ENCODE results near the gene PHLDB1. TPM values are rescaled to one million over a fixed set of nuclear protein-coding genes. Genes with fewer than 3 reads are reported as not detected.

Gene PHLDB1
- total and polyA plus RNA-seq, 2 of the 8 experiments (the other 6 are each of a cell fraction or from before 2014, with no cell fraction given) = 53.9 to 74.8 TPM

DNA sequence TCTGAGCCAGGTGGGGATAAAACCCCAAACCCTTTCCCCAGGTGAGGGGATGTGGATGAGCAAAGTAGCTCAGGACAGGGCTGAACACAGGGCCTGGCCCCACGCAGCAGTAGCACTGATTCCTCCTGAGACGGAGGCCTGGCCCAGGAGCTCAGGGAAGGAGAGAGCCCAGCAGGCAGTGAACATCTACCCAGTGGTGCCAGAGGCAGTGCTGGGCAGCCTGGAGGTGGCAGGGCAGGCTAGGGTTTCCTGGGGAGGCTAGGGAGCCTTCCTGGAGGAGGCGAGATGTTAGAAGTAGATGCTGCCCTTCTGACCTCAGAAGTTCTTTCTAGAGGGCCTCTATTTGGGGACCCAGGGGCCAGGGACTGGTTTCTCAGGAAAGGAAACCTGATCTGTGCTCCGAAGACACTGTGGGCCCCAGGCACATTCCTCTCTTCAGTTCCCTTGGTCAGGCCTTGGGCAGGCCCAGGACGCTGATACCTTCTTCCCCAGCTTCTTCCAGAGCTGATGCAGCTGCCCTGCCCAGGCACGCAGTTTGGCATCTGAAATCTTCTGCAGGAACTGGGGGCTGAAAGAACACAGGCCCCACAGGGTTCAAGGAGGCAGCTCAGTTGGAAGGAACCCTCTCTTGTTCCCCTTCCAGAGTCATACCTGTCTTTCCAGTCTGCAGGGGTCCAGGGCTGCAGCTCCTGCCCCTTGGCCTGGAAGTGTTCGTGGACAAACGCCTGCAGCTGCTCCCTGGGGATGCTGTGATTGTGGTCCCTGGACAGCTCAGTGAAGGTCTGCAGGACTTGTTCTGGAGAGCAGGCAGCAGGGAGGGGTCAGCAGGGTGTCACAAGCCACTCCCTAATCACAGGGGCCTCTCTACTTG, 55.2 kb downstream of the PHLDB1 start:
- DNase-seq (ENCODE audit: low read depth in 1 of 2, low spot score in 2 of 2) = no peak
- Histone ChIP-seq H3K9ac (replicated peaks in 1 of 4; ENCODE audit: extremely low read depth in 1 of 4, low read depth in 3 of 4, low read length in 3 of 4) (no peak overlapping the region), H2BK15ac (ENCODE audit: low read length) (no peak overlapping the region), H4K91ac (replicated peaks; ENCODE audit: insufficient read length, low read length) (no peak overlapping the region), H2AK5ac (ENCODE audit: low read depth, low read length) (no peak overlapping the region), H4K5ac (ENCODE audit: insufficient read length, low read depth, low read length) (no peak overlapping the region), H3K56ac (replicated peaks; ENCODE audit: insufficient read length, low read depth, low read length) (no peak overlapping the region), H3K4ac (replicated peaks; ENCODE audit: insufficient read length, low read depth, low read length) (no peak overlapping the region), H2AFZ (ENCODE audit: low read length) (no peak overlapping the region), H3K23me2 (ENCODE audit: low read depth, low read length) (no peaks in the 10 kb centered on the region; the same call in 1 of the 2 replicates), H3K9me3 (ENCODE audit: insufficient read depth in 2 of 2, low read depth in 1 of 2, low read length in 1 of 2) (no peaks in the 10 kb centered on the region), H3K79me1 (ENCODE audit: low read depth, low read length) (no peaks in the 10 kb centered on the region), H3K14ac (ENCODE audit: insufficient read length) (no peak overlapping the region), H3K36me3 (ENCODE audit: control insufficient read depth in 2 of 4, insufficient read depth in 4 of 4, low read length in 3 of 4) (no peaks in the 10 kb centered on the region), H3K27me3 (replicated peaks in 1 of 4; ENCODE audit: control insufficient read depth in 3 of 4, extremely low read depth in 1 of 4, insufficient read depth in 3 of 4, low read length in 3 of 4) (no peaks in the 10 kb centered on the region), H2BK5ac (ENCODE audit: low read depth, low read length) (no peak overlapping the region), H2BK12ac (ENCODE audit: low read depth, low read length) (0 out of 2 replicates have a peak overlapping the region, but pooled peaks have one; percentile 7), H3K4me1 (replicated peaks in 1 of 4; ENCODE audit: control insufficient read depth in 3 of 4, insufficient read depth in 4 of 4, low read length in 3 of 4) (peaks cover 0 to 27% (median 22%) of the 10 kb centered on the region in 4 experiments; a peak in 6 of 7 replicates), H3K4me3 (ENCODE audit: extremely low read depth in 1 of 4, insufficient read depth in 2 of 4, low read depth in 3 of 4, low read length in 4 of 4) (no peak overlapping the region), H2BK20ac (ENCODE audit: low read length) (no peak overlapping the region), H3K79me2 (ENCODE audit: control insufficient read depth in 1 of 2, insufficient read depth in 2 of 2, low read length in 2 of 2) (no peaks in the 10 kb centered on the region), H4K20me1 (replicated peaks in 1 of 2; ENCODE audit: control insufficient read depth in 1 of 2, insufficient read depth in 2 of 2, low read length in 2 of 2) (peaks cover 0 to 4% of the 10 kb centered on the region in 2 experiments), H4K8ac (ENCODE audit: extremely low read depth, insufficient read depth, low read length) (no peak overlapping the region; the same call in 1 of the 2 replicates), H3K23ac (ENCODE audit: insufficient read length) (no peak overlapping the region), H3K18ac (ENCODE audit: extremely low read depth, low read length) (no peak overlapping the region), H2BK120ac (replicated peaks; ENCODE audit: low read depth, low read length) (no peak overlapping the region), H3K27ac (ENCODE audit: low read depth, low read length) (no peak overlapping the region), H3K4me2 (ENCODE audit: insufficient read depth in 1 of 2, low read depth in 2 of 2, low read length in 2 of 2) (no peak overlapping the region; a peak in 1 of 4 replicates)
- POLR2A ChIA-PET (ENCODE audit: partially characterized antibody) = interaction anchor here (0.9 to 16.1 kb wide), 7 partner anchors 11 to 335 kb away, joined by 3 to 271 read pairs (median 4); no protein-coding TSS in a partner anchor
- no peak for FAIRE-seq
- CTCF ChIA-PET (ENCODE audit: partially characterized antibody) = interaction anchor here (0.7 to 8.5 kb wide), 14 partner anchors 8 to 304 kb away, joined by 3 to 89 read pairs (median 6); no protein-coding TSS in a partner anchor
- 88% methylated on average over 8 of the region's 8 CpGs; no CpG with 5 or more reads in 1 of the 2 experiments for WGBS, 2 experiments (ENCODE audit: extremely low coverage in 1 of 2, insufficient coverage in 1 of 2, insufficient read length in 1 of 2, insufficient replicate concordance in 2 of 2, low coverage in 1 of 2, low lambda C conversion rate in 2 of 2, missing lambda C conversion rate in 1 of 2)
- TF ChIP-seq CHD2 (IDR thresholded peaks at IDR 0.05; ENCODE audit: low read length) (no peak), CHD1 (IDR thresholded peaks at IDR 0.05; ENCODE audit: low read depth, low read length) (no peak), TAF1 (IDR thresholded peaks at IDR 0.05; ENCODE audit: low read depth, low read length) (no peak), CBX8 (IDR thresholded peaks at IDR 0.05; ENCODE audit: borderline replicate concordance, low read depth, low read length) (no peak)

Measured in H1 (cell line).